NCI-H345 (cell line): Measurements from ENCODE around the gene NLN.

ENCODE experiments used
- DNase-seq: peaks from one replicate; lab custom pipeline; 2025; lab: John Stamatoyannopoulos, UW

The NLN gene

GRCh38 chr5:65808818-65809217 is 86.8 kb downstream of the NLN start:
- no peak for DNase-seq

DNA sequence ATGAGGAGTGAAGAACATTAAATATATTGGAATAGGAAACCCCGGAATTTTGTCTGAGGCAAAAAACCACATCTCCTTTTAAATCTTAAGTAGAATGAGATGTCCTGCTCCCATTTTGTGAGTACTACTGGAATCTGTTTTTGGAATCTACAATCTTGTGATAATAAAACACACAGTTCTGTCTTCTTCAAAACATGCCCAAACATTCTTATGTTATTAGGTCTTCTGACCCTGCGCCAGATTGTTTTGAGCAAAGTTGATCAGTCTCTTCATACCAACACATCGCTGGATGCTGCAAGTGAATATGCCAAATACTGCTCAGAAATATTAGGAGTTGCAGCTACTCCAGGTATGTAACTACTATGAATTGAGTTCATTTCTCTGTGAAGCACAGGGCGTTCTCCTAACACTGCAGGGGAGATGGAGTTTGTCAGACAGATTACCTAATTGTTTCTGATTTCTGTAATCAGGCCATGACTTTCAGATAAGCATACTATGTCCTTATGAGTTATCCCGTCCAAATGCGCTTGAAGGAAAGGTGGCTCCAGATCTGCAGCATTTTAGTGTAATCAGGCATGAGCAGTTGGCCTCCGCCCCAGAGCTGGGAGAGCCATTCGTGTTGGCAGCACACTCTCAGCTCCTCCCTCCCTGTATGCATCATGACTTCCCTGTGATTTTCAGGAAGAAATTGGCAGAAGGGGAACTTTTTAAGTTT is 88.0 kb downstream of the NLN start:
- DNase-seq: no peak

- no peak for DNase-seq
Measured at GRCh38 chr5:65811004-65811403, 89.0 kb downstream of the NLN start.

DNA sequence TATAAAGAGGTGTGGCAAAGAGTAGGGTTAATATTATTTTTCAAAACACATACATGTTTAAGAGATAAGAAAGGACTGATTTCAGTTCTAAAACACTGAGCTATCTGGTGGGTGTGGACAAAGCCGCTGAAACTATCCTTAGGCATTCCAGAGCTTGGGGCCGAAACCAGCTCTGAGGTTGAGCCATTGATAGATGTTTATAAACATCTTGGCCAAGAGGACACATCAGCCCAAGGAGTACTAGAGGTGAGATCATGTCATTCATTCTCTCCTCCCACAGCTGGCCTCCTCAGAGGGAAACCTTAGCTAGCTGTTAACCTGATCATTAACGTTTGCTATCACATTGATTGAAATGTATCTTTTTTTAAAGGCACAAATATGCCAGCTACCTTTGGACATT is 89.9 kb downstream of the NLN start:
- no peak for DNase-seq

GRCh38 chr5:65812648-65813047 is 90.6 kb downstream of the NLN start:
- DNase-seq: no peak

- no peak for DNase-seq
Measured at GRCh38 chr5:65813174-65813573, 91.2 kb downstream of the NLN start.

- no peak for DNase-seq
Measured at GRCh38 chr5:65815161-65815560, 93.2 kb downstream of the NLN start.

- DNase-seq: no peak
Measured at GRCh38 chr5:65816729-65817128, 94.7 kb downstream of the NLN start.

- DNase-seq: no peak
Measured at GRCh38 chr5:65817931-65818330, 95.9 kb downstream of the NLN start.

- no peak for DNase-seq
Measured at GRCh38 chr5:65818592-65818991, 96.6 kb downstream of the NLN start.

- DNase-seq: no peak
Measured at GRCh38 chr5:65819215-65819904, 97.4 kb downstream of the NLN start.

- DNase-seq: no peak
Measured at GRCh38 chr5:65819905-65820240, 97.9 kb downstream of the NLN start.

GRCh38 chr5:65820373-65820772 is 98.4 kb downstream of the NLN start:
- no peak for DNase-seq

DNA sequence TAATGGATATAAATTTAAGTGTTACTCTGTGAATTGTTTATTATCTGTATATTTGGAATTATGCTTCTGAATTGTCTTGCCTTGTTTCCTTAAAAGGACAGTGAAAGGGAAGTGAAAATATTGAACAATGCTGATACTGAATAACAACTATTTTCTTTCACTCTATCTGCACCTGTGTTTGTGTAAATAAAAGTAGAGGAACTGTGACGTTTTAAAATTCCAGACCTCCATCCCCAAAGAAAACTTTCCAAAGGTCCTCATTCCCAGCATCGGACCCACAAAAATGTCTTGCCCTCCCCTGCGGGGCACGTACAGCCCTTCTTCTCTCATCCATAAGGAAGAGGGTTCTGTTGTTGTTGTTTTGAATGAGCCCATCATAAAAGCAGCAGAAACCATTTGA is 100.0 kb downstream of the NLN start:
- no peak for DNase-seq

- no peak for DNase-seq
Measured at GRCh38 chr5:65822710-65823109, 100.7 kb downstream of the NLN start.

- DNase-seq: no peak
Measured at GRCh38 chr5:65823204-65823603, 101.2 kb downstream of the NLN start.

- DNase-seq: no peak
Measured at GRCh38 chr5:65823845-65824445, 101.9 kb downstream of the NLN start.

DNA sequence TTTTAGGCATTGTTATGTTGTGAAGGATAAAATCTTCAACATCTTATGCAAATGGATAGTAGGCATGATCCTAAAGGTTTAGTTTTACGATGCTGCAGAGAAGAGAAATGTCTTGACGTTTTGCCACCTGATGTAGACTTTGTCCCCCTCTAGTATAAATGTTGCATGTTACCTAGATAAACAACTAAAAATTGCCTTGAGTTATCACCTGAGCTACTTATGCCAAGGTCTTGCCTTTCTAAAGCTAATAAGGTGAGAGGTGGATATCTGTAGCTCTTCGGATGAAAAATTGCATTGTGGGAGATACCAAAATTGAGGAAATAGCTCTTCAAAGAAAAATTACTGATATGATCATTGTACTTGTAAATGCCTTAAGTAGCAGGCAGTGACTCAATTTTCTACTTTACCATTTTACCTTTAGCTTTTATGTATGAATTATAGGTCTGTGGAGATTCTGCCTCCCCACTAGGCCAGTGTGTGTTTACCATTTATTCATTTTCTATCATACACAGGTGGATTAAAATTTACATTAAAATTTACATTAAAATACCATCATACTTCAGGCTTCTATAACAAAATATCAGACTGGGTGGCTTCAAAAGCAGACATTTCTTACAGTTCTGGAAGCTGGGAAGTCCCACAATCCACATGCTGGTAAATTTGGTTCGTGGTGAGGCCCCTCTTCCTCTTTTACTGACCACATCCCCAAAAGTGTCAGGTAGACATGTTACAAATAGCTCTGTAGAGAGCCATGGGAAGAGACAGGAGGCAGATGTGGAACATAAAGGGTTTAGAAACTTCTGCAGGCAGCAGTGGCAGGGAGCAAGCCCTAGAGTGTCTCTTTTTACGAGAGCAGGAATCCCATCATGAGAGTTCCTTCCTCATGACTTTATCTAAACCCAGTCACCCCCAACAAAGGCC is 103.7 kb downstream of the NLN start:
- no peak for DNase-seq

DNA sequence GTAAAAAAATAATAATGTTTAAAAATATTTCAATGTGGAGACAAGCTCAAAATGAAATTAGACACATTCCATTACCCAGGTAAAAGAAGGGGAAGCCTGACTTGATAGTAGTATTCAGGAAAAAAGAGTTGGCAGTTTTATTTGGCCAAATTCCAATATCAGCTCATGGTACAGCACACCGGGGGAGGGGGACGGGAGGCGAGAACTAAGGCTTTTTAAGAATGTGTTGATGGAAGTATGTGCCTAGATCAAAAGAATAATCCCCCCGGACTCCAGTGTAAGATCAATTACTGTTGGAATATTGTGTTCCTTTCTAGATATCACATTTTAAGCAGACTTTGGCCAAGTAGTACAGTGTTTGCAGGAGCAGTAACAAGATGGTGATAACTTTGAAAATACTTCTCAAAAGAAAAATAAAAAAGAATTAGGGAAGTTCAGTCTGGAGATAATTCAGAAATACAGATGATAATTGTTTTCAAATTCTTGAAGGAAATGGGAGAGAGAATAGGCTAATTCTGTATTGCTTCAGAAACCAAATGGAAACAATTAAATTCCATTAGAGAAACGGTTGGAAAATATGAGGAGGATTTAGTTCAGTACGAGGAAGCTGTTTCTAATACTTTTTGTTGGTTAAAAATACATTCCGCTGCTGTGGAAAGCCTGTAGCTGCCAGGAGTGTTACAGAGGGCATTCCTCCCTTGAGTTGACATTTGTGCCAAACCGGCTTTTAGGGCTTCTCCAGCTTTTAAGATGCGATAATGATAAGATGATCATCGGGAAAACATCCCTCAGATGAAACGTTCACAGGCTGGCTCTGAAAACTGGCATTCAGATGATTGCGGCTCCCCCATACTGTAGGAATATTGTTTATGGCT is 106.3 kb downstream of the NLN start:
- DNase-seq: no peak

DNA sequence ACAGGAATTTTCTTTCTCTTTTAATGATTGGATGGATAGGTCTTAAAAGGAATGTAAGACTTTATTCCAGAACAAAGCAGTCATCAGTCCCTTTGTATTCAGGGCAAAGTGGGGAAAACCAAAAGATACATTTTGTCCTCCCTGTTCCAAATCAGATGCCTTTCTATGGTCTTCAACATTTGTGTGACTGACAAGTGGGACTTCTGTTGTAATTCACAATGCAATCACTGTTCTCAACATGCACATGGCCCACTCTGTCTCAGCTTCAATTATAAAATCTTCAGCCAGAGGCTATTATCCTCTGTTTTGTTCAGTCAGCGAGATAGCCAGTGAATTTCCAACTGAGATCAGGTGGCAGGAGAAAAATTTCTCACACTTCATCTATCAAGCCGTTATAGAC is 108.9 kb downstream of the NLN start:
- DNase-seq: no peak

GRCh38 chr5:65831276-65831675 is 109.3 kb downstream of the NLN start:
- DNase-seq: no peak

- DNase-seq: no peak
Measured at GRCh38 chr5:65832152-65832551, 110.1 kb downstream of the NLN start.
